Mucosa of descending colon (tissue), 3 donors: ENCODE measurements around the gene EIF4EBP2. TPM values are rescaled to one million over a fixed set of nuclear protein-coding genes. Genes with fewer than 3 reads are reported as not detected.

Experiments
- ATAC-seq: fragments of 200-7000 bp; cut with Tn5 transposase; one replicate; pipeline ENCODE4 v1.9.1; 2020; ENCODE audit warnings: mild to moderate bottlenecking, moderate library complexity
- DNase-seq, 3 donors: peaks; one replicate each; pipeline ENCODE4 v3.0.0-alpha.2; 2020
- H3K36me3 ChIP-seq: fragments of 200-600 bp; one replicate; pipeline ENCODE4 v1.8.0; 2021; ENCODE audit warnings: low read depth, mild to moderate bottlenecking
- H3K4me1 ChIP-seq: fragments of 200-600 bp; one replicate; pipeline ENCODE4 v1.8.0; 2021; ENCODE audit warnings: low read depth, mild to moderate bottlenecking
- H3K4me3 ChIP-seq: fragments of 200-600 bp; one replicate; pipeline ENCODE4 v1.8.0; 2021; ENCODE audit warnings: mild to moderate bottlenecking
- H3K9me3 ChIP-seq: fragments of 200-600 bp; one replicate; pipeline ENCODE4 v1.8.0; 2021; ENCODE audit warnings: mild to moderate bottlenecking
- intact Hi-C, 2 donors: fragments of 100-400 bp; cut with DNase I in 1 of 2; cut with micrococcal nuclease in 1 of 2; formaldehyde crosslinking; loops; one replicate each; pipeline versions ENCODE4 v1.11.0 to v1.11.1; 2022; cut with DNase I, micrococcal nuclease
- long read RNA-seq, 2 donors: library from polyadenylated mRNA; unstranded; transcript quantifications; one replicate each; pipeline ENCODE4 v2.0.0, GENCODE V29; 2019 to 2021
- total RNA-seq, 3 donors: library from RNA; stranded (reverse); fragmentation: NEBNext Ultra II Directional in 2 of 3; extraction: Animal tissue kit (Norgen Biotek cat#: 25700) in 2 of 3; gene quantifications; one replicate each; pipeline versions ENCODE4 v1.2.1 to v1.2.4, GENCODE V29; 2021 to 2023
- TF ChIP-seq, protein P1 (sequence below): fragments of 200-600 bp; IDR thresholded peaks from one replicate; pipeline ENCODE4 v1.8.0; 2022; ENCODE audit warnings: antibody characterized with exemption, mild to moderate bottlenecking
- donor health status: DM: no; HTN: no; CAD: no; lungs with moderate emphysema.
- donor health status: DM: no; HTN: no; CAD: no.
- donor health status: DM: no; HTN: yes; CAD: no.

The EIF4EBP2 gene, protein sequence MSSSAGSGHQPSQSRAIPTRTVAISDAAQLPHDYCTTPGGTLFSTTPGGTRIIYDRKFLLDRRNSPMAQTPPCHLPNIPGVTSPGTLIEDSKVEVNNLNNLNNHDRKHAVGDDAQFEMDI
- total RNA-seq, result 100 to 1,000 TPM in 2 of 3 donors, 10 to 100 TPM in 1; 88.1 to 131 (median 105) TPM
- long read RNA-seq, donor 1, full-length matches to known transcripts, result 137 of 179 reads
- long read RNA-seq, donor 1, partial matches to known transcripts, result 4 of 179 reads
- long read RNA-seq, donor 1, other reads (novel, unspliced or antisense), result 38 of 179 reads
- long read RNA-seq, donor 2, full-length matches to known transcripts, result 23 of 47 reads
- long read RNA-seq, donor 2, partial matches to known transcripts, result 23 of 47 reads
- long read RNA-seq, donor 2, other reads (novel, unspliced or antisense), result 1 of 47 reads

DNA sequence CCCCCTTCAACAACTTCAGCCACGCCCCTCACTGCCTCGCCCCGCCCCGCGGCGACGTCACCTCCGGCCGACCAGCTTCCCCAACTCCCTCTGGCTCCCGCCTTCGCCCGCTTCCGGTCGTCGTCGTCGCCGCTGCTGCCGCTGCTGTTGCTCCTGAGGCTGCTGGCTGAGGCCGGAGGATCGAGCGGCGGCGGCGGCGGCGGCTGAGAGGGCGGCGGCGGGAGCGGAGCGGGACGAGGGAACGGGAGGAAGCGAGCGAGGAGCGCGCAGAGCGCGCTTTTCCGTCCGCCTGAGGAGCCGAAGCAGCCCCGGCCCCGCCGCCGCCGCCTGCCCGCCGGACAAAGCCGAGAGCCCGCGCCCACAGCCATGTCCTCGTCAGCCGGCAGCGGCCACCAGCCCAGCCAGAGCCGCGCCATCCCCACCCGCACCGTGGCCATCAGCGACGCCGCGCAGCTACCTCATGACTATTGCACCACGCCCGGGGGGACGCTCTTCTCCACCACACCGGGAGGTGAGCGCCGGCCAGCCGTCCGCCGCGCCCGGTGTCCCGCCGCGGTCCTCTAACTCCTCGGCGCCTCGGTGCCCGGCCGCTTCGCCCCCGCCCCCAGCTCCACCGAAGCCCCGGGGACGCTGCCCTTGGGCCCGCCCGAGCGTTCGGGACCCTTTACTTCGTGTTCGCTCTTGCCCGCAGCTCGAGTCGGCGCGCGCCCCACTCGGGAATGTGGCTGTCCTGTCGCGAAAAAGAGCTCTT lies at the start of gene EIF4EBP2:
EIF4EBP2 (plus strand) TSS at position 110 of the 751 bp plus-strand sequence; CDS start at position 367, 257 bp downstream.
- peak; percentile 99 to 100 (median 99) for DNase-seq
- H3K9me3 ChIP-seq, result no peaks in the 10 kb centered on the region
- peaks cover 8% of the 10 kb centered on the region for H3K36me3 ChIP-seq
- intact Hi-C loops, result no loop called here
- TF ChIP-seq, protein P1, sequence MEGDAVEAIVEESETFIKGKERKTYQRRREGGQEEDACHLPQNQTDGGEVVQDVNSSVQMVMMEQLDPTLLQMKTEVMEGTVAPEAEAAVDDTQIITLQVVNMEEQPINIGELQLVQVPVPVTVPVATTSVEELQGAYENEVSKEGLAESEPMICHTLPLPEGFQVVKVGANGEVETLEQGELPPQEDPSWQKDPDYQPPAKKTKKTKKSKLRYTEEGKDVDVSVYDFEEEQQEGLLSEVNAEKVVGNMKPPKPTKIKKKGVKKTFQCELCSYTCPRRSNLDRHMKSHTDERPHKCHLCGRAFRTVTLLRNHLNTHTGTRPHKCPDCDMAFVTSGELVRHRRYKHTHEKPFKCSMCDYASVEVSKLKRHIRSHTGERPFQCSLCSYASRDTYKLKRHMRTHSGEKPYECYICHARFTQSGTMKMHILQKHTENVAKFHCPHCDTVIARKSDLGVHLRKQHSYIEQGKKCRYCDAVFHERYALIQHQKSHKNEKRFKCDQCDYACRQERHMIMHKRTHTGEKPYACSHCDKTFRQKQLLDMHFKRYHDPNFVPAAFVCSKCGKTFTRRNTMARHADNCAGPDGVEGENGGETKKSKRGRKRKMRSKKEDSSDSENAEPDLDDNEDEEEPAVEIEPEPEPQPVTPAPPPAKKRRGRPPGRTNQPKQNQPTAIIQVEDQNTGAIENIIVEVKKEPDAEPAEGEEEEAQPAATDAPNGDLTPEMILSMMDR, result no peak
- ATAC-seq, result peak; percentile 96
- peak within 1 kb of the TSS; percentile 98 for H3K4me3 ChIP-seq
- peaks cover 21% of the 10 kb centered on the region for H3K4me1 ChIP-seq

DNA sequence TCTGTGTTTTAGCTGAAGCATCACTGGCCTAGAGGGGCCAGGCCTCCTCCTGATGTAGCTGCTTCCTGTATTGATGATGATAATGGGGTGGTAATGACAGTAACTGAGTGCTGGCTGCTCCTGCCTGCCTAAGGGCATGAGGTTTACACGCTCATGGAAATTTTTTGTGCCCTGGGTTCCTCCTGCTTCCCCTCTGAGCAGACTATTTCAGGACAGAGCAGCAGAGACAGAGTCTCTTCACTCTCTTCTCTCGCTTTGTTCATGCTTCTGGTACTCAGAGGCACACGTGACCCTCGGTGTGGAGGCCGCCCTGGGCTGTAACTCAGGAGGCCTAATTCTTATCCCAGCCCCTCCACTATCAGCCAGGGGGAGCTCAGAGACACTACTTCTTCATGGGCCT lies 49.4 kb upstream of the EIF4EBP2 start:
- ATAC-seq (no peak), DNase-seq (no peak)
- TF ChIP-seq, protein P1, result no peak
- H3K4me1 ChIP-seq, result peaks cover 5% of the 10 kb centered on the region
- intact Hi-C loops, result no loop called here
- no peaks in the 10 kb centered on the region for H3K36me3 ChIP-seq
- H3K9me3 ChIP-seq, result no peaks in the 10 kb centered on the region
- no peak overlapping the region for H3K4me3 ChIP-seq

DNA sequence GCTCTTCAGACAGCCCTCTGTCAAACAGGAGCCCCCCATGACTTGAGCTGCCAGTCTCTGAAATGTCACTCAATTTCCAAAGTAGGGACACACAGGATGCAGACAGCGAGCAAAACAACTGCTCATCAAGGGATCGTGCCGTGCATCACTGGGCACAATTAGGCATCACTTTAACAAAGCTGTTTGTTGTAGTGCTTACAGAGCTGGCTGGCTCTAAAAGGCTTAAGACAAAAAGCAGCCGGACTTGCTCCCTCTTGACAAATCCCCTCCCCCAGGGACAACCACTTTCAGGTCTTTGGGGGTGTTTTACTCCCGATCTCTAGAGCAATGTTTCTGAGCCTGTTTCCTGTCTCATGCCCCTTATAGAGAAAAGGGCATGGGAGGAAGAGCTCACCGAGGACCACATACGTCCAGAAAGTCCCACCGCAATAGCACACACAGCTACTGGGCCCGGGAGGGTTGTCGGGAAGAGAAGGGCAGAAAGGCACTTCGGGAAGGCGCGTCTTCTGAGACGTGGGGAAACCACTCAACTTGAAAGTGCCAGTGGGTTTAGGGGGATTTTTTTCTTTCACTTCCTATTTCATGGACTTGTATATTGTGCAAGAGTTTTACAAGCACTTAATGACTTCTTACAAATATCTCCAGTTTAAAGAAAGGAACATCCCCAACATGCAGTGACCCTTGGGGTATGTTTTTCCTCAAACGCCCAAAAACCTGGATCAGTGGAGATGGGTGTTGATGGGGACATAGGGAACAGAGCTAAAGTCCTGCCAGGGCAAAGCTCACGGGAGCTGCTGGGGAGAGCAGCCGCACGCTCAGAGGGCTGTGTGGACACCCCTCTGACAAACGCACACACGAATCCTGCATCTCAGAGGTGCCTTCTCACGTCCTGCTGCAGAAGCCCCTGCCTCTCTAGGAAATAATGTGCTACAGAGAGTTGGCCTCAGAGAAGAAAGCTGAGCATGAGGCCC lies 48.6 kb upstream of the EIF4EBP2 start:
- no peak for DNase-seq
- TF ChIP-seq, protein P1, result no peak

DNA sequence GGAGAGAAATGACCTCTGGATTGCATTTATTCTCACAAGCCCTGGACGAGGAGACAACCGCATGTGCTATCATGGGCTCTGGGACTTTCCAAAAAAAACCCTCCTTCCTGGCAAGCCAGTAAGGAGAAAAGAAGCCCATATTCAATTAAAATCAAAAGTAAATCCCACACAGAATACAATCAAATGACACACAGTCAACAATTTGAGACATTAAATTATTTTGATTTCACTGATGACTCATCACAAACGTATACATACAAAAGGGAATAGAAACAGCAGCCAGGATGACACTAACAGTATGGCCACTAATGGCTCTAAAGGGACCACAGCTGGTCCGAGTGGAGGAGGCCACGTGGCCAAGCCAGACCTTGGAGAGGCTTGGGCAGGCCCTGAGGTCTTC lies 46.4 kb upstream of the EIF4EBP2 start:
- no peak overlapping the region for H3K4me3 ChIP-seq
- intact Hi-C loops, result no loop called here
- H3K36me3 ChIP-seq, result no peaks in the 10 kb centered on the region
- peaks cover 5% of the 10 kb centered on the region for H3K4me1 ChIP-seq
- ATAC-seq, result no peak
- H3K9me3 ChIP-seq, result no peaks in the 10 kb centered on the region
- DNase-seq, result no peak
- TF ChIP-seq, protein P1, result no peak

More for the DNA sequence above, 48.6 kb upstream of the EIF4EBP2 start:
- no peak overlapping the region for H3K4me3 ChIP-seq
- intact Hi-C loops, result no loop called here
- ATAC-seq, result peak; percentile 52
- no peaks in the 10 kb centered on the region for H3K9me3 ChIP-seq
- H3K4me1 ChIP-seq, result peaks cover 5% of the 10 kb centered on the region
- no peaks in the 10 kb centered on the region for H3K36me3 ChIP-seq

DNA sequence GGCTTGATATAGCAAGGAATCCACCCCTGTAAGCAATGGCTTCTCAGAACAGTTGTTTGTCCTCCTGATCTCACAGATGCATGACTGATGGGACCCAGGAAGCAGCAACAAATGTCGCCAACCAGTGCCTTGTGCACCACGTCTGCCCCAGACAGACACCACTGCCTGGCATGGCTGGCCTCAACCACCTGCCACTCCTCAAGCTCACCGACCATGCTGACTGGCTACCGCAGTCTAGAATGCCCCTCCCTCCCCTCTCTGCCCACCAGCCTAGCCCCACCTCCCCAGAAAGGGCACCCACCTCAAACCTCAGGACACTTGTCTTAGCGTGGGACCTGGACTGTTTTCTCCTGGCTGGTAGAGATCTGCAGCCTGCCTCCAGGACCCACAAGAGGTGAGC lies 45.5 kb upstream of the EIF4EBP2 start:
- DNase-seq, result no peak
- Histone ChIP-seq H3K4me1 (peaks cover 5% of the 10 kb centered on the region), H3K36me3 (no peaks in the 10 kb centered on the region), H3K9me3 (no peaks in the 10 kb centered on the region), H3K4me3 (no peak overlapping the region)
- intact Hi-C loops, result no loop called here
- TF ChIP-seq, protein P1, result no peak
- no peak for ATAC-seq
